ENCODE measurements around the gene HAO2.

Gene HAO2

DNA sequence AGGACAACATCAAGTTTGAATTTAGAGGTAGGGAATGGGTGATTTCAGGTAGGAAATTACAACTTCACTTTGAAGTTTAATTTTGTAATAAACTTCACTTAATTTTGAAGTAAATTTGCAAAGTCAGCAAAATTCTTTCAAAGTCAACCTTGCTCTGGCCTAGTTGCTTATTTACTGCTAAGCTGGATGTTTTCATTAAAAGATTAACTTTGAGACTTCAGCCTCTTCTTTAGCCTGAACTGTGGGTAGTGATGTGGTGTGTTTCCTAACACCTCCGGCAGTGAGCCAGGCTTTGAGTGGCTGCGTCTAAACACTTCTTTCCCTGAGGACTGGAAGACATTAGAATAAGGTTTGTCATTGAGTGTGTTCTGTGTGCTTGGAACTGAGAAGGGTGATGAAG is at the start of gene HAO2:
TSS of gene HAO2 (plus strand) at position 232 of the 400 bp plus-strand sequence. CDS start 12,301 bp downstream, outside the sequence.
- TF ChIP-seq, protein P1, sequence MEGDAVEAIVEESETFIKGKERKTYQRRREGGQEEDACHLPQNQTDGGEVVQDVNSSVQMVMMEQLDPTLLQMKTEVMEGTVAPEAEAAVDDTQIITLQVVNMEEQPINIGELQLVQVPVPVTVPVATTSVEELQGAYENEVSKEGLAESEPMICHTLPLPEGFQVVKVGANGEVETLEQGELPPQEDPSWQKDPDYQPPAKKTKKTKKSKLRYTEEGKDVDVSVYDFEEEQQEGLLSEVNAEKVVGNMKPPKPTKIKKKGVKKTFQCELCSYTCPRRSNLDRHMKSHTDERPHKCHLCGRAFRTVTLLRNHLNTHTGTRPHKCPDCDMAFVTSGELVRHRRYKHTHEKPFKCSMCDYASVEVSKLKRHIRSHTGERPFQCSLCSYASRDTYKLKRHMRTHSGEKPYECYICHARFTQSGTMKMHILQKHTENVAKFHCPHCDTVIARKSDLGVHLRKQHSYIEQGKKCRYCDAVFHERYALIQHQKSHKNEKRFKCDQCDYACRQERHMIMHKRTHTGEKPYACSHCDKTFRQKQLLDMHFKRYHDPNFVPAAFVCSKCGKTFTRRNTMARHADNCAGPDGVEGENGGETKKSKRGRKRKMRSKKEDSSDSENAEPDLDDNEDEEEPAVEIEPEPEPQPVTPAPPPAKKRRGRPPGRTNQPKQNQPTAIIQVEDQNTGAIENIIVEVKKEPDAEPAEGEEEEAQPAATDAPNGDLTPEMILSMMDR (IDR thresholded peaks at IDR 0.05) = no peak
- TF ChIP-seq ZFX (IDR thresholded peaks at IDR 0.05; ENCODE audit: borderline replicate concordance) = no peak

DNA sequence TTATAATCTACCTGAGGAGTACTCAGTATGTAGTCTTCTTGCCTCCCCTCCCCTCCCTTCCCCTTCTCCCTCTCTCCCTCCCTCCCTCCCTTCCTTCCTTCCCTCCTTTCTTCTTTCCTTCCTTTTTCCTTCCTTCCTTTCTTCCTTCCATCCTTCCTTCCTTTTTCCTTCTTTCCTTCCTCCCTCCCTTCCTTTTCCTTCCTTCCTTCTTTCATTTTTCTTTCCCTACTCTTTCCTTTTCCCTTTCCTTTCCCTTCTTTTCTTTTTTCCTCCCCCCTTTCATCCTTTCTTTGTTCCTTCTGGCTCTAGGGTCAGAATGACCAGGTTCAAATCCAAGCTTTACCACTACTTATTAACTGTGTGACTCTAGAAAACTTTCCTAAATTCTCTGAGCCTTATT is 48.5 kb upstream of the HAO2 start:
- H3K27ac ChIP-seq = no peak overlapping the region
- no peak for TF ChIP-seq ZFX (IDR thresholded peaks at IDR 0.05; ENCODE audit: borderline replicate concordance)
- TF ChIP-seq, protein P1 (IDR thresholded peaks at IDR 0.05) = no peak

More for the DNA sequence above, at the start of gene HAO2:
- H3K27ac ChIP-seq = no peak within 1 kb of the TSS

DNA sequence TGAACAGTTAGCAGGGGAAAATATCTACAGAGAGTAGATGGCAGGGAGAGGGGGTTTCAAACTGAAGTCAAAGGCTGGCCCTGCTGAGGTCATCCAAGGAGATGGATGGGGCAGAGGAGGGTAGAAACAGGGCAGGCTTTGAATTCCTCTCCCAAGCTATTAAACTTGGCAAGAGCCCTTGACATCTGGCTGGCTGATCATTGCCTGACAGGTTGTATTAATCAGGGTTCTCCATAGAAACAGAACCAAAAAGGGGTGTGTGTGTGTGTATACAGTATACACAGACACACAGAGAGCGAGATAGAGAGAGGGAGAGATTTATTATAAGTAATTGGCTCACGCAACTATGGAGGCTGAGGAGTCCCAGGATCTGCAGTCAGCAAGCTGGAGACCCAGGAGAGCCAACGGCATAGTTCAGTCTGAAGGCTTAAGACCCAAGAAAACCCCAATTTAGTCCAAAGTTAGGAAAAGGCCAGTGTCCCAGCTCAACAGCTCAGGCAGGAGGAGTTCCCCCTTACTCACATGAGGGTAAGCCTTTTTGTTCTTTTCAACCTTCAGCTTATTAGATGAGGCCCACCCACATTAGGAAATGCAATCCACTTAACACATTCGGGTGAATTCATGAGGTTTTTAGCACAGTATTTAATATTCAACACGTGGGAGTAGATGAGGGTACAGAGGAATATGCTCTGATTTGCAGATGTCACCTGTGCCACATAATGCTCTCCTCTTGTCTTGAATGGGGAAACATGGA is 46.7 kb upstream of the HAO2 start:
- TF ChIP-seq, protein P1 (IDR thresholded peaks at IDR 0.05) = no peak
- TF ChIP-seq ZFX (IDR thresholded peaks at IDR 0.05; ENCODE audit: borderline replicate concordance) = no peak
- no peak overlapping the region for H3K27ac ChIP-seq

DNA sequence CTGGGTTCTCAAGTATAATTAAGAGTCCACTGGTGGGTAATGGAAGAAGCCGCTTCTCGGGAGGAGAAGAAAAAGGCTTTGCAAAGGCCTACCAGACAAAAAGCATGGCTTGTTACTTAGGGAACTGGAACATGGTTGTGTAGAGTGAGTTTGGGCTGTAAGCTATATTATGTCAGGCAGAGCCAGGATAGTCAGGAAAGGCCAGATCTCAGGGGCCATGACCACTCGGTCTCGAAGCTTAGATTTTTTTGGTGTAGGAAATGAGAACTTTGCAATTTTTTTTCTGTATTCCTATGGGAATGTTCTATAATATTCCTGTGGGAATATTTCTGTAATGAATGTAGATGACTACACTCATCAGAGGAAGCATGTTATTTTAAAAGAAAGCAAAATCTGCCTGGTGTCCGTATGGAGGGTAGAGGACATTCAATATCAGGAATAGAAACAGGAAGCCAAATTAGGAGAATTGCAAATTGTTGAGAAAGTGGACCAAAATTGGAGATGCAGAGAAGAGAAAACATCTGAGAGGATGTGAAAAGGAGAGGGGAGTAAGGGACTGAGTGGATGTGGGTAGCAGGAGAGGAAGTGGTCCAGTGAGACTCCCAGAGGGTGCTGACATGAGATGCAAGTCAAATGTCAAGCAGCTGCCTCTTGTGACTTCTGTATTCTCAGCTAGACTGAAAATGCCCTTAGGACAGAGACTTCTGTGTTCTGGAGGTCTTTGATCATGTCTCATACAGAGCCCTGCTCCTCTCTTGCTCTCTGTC is 45.2 kb upstream of the HAO2 start:
- no peak overlapping the region for H3K27ac ChIP-seq
- TF ChIP-seq, protein P1 (IDR thresholded peaks at IDR 0.05) = no peak
- no peak for TF ChIP-seq ZFX (IDR thresholded peaks at IDR 0.05; ENCODE audit: borderline replicate concordance)

DNA sequence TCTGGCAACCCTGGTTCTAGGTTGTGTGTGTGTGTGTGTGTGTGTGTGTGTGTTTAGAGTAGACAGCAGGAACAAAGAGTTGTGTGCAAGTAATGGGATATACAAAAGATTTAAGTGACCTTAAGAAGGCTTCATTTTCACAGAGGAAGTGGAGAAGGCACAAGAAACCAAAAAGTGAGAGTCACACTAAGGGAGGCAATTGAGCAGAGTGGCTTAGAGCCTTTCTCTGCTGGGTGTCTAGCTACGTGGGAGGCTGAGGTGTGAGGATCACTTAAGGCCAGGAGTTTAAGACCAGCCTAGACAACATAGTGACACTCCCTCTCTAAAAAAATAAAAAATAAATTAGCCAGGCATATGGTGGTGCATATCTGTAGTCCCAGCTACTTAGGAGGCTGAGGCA is 44.4 kb upstream of the HAO2 start:
- TF ChIP-seq, protein P1 (IDR thresholded peaks at IDR 0.05) = no peak
- TF ChIP-seq ZFX (IDR thresholded peaks at IDR 0.05; ENCODE audit: borderline replicate concordance) = no peak
- no peak overlapping the region for H3K27ac ChIP-seq

DNA sequence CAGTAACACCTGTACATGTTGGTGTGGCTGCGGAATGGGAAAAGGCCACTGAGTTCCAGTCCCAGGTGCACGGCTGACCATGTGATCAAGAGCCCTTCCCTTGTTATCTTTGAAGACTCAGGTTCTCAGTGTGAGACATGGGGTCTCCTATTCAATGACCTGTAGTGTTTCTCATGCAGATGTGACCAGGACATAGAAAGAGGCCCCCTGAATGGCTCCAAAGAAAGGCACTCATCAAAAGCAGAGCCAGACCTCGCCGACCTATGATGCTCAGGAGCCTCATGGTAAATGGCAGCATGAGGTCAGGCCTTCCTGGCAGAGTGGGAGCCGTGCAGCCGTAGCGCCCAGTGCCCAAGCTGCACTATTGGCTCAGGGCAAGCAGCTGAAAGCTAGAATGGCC is 42.3 kb upstream of the HAO2 start:
- TF ChIP-seq, protein P1 (IDR thresholded peaks at IDR 0.05) = no peak
- no peak for TF ChIP-seq ZFX (IDR thresholded peaks at IDR 0.05; ENCODE audit: borderline replicate concordance)
- H3K27ac ChIP-seq = no peak overlapping the region

DNA sequence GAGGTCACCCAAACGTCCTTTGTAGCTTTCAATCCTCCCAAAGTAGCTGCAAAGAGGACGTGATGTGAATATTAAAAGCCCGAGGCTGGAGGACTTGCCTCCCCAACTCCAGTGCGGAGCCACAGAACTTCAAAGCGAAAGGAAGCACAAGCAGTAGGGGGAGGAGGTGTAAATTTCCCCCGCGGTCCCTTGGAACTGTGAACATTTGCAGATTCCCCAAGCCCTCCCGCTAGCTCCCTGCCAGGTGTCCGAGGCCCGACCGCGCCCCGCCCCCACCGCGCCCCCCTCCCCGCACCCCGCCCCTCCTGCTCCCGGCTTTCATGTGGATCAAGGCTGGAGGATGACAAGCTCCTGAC is 41.5 kb upstream of the HAO2 start:
- H3K27ac ChIP-seq = no peak overlapping the region
- no peak for TF ChIP-seq ZFX (IDR thresholded peaks at IDR 0.05; ENCODE audit: borderline replicate concordance)
- TF ChIP-seq, protein P1 (IDR thresholded peaks at IDR 0.05) = no peak

Data from 22Rv1 (cell line).